ENCODE measurements around the gene COL5A1.

Gene COL5A1

GRCh38 chr9:134607971-134608370, 33.6 kb upstream of the COL5A1 start:
- no peak for DNase-seq

DNA sequence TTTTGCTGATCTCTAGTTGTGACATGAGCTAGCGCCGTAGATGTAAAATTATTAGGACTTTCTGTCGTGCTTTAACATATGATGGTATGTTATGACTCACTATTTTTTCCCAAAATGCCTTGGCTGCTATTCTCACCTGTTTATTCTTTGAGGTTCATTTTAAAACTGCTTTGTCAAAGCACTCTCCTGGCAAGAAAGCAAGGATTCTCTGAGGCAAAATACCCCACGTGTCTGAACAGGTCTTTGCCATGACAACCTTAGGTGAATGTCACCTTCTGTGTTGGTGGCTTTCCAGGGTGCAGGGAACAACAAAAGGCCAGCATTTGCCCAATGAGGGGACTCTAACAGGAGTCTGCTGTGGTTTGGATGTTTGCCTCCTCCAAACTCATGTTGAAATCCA, 30.6 kb upstream of the COL5A1 start:
- DNase-seq: peak; percentile 61

DNA sequence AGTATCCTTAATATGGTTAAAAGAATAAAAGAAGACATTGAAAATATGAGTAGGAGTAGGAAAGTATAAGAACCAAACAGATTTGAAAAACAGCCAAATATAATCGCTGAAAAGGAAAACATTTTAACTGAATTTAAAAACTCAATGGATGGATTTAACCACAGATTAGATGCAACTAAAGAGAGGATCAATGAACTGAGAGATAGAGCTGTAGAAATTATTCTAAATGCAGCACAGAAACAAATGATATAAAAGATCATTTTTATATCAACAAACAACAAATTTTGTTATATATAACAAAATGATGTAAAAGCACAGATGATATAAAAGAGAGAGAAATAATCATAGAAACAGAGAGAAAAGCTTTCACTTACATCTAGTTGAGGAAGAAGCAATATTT, 29.3 kb upstream of the COL5A1 start:
- no peak for DNase-seq

DNA sequence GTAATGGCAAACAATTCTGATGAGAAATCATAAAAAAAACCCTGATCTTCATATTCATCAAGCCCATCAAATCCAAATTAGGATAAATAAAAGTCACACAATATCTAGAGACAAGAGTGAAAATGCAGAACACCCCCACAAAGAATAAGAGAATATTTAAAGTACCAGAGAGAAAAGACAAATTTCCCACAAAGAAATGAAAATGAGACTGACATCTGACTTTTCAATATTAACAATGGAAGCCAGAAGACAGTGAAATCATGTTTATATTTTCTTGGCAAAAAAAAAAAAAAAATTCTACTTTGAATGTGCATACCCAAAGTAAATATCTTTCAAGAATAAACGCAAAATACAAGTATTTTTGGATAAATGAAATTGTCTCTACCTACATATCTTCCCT, 28.9 kb upstream of the COL5A1 start:
- no peak for DNase-seq

DNA sequence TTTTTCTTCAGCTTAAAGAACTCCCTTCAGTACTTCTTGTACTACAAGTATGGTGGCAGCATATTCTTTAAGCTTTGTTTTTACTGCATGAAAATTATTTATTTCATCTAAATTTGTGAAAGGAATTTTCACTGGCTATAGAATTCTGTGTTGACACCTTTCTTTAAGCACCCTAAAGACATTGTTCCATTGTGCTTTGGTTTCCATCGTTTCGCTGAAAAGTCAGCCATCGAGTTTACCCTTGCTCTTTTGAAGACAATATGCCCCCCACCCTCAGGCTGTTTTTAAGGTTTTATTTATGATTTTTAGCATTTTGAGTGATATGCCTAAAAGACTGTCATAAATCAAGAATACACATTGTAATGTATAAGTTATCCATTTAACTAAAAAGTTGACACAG, 27.3 kb upstream of the COL5A1 start:
- DNase-seq: no peak

GRCh38 chr9:134616341-134616740, 25.3 kb upstream of the COL5A1 start:
- no peak for DNase-seq

DNA sequence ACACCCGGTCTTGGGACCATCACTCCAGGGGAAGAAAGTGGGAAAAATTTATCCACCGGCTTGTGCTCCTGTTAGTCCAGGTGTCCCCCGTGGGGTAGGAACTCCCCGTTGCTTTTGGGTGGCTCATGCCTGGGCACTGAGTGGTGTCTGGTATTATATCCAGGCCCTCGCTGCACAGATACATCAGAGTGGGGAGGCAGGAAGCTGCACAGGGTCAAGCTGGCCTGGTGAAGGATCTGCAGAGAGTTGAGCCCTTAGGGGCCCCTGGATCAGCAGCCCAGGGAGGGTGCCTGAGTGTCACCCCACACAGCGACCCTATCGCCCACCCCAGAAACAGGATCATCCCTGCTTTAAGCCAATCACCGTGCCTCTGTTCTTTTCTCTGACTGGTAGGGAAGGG, 24.4 kb upstream of the COL5A1 start:
- no peak for DNase-seq

GRCh38 chr9:134617836-134618162, 23.8 kb upstream of the COL5A1 start:
- no peak for DNase-seq

DNA sequence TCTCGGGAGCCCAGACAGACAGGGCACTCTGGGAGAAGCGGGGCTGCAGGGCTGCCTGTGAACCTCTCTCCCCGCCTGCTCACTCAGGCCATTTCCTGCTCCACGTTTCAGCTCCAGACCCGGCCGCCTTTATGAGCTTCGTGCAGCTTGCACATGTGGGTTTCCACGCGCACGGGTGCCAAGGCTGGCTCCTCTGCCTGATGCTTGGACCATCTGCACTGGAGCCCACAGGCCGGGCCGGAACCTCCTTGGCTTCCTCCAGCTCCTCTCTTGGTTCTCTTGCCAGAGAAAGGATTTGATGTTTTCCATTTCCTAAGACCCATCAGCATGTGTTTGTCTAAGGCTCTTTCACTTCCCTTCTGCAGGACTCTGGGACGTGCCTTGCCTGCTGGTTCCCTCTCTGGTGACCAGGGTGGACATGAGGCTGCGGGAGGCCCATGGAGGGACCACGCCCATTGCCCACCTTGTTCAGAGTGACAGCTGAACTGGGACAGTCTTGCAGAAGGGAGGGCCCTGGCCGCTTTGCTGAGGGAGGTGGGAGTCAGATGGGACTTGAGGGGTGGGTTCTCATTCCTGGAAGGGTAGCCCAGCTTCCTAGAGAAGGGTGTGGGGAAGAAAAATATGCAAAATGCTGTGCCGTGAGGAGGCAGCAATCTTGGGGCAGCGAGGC, 23.3 kb upstream of the COL5A1 start:
- no peak for DNase-seq

- DNase-seq: no peak
Measured at GRCh38 chr9:134618833-134619447, 22.7 kb upstream of the COL5A1 start.

- no peak for DNase-seq
Measured at GRCh38 chr9:134619448-134619982, 22.1 kb upstream of the COL5A1 start.

DNA sequence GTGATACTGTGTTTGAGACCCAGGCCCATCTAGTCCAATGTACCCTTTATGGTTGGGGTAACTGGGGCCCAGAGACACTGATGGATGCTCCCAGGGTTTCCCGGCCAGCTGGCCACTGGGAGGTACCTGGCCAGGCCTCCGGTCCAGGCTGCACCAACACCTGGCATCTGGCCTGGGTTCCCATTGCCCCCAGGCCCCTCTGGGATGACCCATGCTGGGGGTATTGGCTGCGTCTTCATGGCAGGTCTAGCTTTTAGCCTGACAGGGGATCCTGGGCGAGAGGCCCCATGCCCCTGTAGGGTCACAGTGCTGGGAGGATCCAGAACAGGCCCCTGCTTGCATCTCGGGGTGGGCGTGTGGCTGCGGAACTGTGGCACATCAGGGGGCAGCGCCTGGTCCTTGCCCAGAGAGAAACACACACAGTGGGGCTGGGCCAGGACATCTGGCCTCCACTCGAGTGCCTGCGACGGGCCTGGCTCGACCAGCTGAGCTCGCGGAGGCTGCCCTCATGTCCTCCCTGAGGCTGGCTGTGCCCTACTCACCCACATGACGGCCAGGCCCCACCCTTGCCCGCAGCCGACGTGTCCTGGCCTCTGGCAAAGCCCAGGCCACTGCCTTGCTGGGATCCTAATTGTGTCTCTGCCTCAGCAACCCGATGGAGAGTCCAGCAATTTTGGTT, 21.5 kb upstream of the COL5A1 start:
- DNase-seq: no peak

DNA sequence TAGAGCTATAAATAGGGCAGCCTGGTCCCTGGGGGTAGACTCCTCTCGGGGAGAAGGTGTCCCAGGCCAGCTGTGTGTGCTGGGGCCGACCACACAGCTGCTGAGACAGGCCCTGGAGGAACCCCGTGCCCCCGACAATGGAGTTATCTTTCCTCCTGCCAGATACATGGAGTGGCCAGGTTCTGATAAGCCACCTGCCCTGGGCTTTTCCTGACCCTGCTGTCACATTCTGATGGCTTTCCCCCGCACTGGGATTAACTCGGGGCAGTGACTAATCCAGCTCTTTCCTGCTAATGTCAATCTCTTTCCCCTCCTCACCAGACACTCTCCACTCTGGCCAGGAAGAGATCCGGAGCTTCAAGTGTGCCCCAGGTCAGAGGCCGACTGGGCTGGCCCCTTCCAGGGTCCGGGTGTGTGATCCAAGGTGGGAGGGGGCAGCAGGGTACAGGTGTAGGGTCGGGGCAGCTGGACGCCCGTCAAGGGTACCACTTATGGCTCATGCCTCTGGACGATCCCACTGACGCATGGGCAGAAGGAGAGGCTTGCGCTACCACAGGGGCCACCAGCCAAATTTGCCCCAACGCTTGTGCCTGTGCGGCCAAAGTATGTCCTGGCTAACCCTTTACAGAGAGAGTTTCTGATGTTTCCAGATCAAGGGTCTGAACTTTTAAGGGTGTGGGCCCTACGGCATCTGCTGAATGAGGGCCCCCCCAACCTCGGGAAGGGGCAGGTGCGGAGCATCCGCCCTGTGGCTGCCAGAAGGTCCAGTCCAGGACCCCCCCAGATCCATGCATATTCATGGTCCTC, 20.6 kb upstream of the COL5A1 start:
- no peak for DNase-seq

DNA sequence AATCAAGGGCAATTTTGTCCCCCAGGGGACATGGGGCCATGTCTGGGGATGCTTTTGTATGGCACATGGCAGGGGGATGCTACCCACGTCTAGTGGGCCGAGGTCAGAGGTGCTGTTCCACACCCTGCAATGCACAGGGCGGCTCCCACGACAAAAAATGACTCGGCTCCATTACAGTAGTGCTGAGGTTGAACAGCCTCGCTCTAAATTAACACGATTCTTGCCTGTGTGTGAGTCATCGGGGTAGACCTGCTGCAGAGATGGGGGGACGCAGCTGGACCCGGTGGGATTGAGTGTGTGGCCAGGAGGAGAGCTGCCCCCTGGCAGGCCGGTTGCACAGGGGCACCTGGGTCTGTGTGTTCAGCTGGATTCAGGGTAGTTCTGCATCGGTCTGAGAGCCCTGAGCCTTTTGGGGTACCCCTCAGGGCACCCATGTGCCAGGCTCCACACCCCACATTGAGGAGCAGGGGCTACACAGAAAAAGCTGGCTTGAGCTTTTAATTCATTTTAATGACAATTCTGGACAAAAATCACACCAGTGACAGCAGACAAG, 20.0 kb upstream of the COL5A1 start:
- DNase-seq: no peak

- no peak for DNase-seq
Measured at GRCh38 chr9:134622896-134623257, 18.7 kb upstream of the COL5A1 start.

GRCh38 chr9:134623258-134624066, 18.1 kb upstream of the COL5A1 start:
- DNase-seq: no peak

- no peak for DNase-seq
Measured at GRCh38 chr9:134624137-134624591, 17.4 kb upstream of the COL5A1 start.

- DNase-seq: no peak
Measured at GRCh38 chr9:134624621-134625181, 16.9 kb upstream of the COL5A1 start.

DNA sequence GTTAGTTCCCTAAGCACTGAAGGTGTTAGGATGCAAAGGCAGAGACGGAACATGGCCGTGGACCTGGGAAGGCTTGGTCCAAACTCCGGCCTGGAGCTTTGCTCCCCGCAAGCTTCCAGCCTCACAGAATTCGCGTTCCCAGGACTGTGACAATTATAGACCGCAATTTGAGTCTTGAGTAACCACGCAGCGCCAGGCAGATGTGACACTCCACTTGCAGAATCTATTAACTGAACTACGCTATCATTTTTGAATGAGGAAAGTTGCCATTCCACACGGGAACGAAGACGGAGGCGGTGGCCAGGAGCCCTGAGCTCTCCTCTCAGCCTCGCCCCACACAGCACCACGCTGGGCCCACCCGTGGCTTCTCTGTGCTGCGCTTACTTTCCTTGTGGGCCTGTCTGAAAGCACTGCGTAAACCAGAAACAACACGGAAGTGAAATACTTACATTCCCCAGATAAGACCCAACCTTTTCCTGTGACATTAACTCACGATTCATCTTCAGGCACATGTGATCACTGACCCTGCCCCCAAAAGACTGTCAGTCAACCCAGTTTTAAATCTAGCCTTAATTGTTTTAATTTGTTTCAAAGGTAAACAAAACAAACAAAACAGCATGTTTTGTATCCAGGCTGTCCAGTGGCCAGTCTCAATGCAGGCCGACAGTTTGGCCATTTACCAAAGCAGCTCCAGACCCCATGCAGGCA, 16.1 kb upstream of the COL5A1 start:
- no peak for DNase-seq

DNA sequence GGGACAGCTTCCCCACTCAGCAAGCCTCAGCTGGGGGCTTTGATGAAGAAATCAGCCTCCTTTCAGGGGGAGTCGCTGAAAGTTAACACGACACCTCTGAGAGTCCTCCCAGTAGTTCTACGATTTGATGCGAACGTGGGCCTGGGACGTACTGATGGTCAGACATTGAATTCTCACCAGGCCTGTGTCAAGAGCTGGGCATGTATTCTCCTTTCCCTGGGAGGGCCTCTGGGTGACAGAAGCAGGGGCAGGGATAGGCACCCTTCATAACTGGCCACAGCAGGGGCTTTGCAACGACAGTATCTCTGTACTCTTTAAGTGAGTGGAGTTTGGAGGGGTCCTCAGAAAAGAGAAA, 15.6 kb upstream of the COL5A1 start:
- DNase-seq: no peak
